Activated CD8-positive, alpha-beta T cell treated with anti-CD3 and anti-CD28 coated beads for 36 hours (primary cell): Measurements from ENCODE around the gene KIF2A. TPM values are rescaled to one million over a fixed set of nuclear protein-coding genes. Genes with fewer than 3 reads are reported as not detected.
A peak's percentile ranks its signal among the peaks of the same experiment; 100 is the strongest.

Experiments used
- ATAC-seq: fragments of 200-7000 bp; cut with Tn5 transposase; one replicate; pipeline ENCODE4 v1.10.0; 2021; ENCODE audit warnings: mild to moderate bottlenecking, moderate library complexity
- CTCF ChIA-PET: fragments of 350-600 bp; sonication (Branson Sonifier 250); formaldehyde crosslinking; loops from one replicate; lab custom pipeline; 2021; ENCODE audit warnings: antibody characterized with exemption; lab: Charles Lee
- POLR2A ChIA-PET: fragments of 350-600 bp; sonication (Branson Sonifier 250); formaldehyde crosslinking; loops from one replicate; lab custom pipeline; 2021; ENCODE audit warnings: antibody characterized with exemption; lab: Charles Lee
- DNase-seq: peaks from one replicate; pipeline ENCODE4 v3.0.0-alpha.2; 2020
- H3K27ac Mint-ChIP-seq: one replicate; pipeline ENCODE4 v1.8.0; 2021; ENCODE audit warnings: mild to moderate bottlenecking, mixed read lengths
- H3K27me3 Mint-ChIP-seq: one replicate; pipeline ENCODE4 v1.8.0; 2021; ENCODE audit warnings: mixed read lengths
- H3K36me3 Mint-ChIP-seq: one replicate; pipeline ENCODE4 v1.8.0; 2021; ENCODE audit warnings: low read depth, mixed read lengths
- H3K4me1 Mint-ChIP-seq: one replicate; pipeline ENCODE4 v1.8.0; 2021; ENCODE audit warnings: low read depth, mixed read lengths
- H3K4me3 Mint-ChIP-seq: one replicate; pipeline ENCODE4 v1.8.0; 2021; ENCODE audit warnings: mild to moderate bottlenecking, moderate library complexity, mixed read lengths
- H3K9me3 Mint-ChIP-seq: one replicate; pipeline ENCODE4 v1.8.0; 2021; ENCODE audit warnings: mixed read lengths
- CTCF ChIP-seq: fragments of 200-600 bp; IDR thresholded peaks from one replicate; pipeline ENCODE4 v1.8.0; 2022; ENCODE audit warnings: antibody characterized with exemption, mild to moderate bottlenecking
- intact Hi-C: fragments of 100-400 bp; cut with micrococcal nuclease; formaldehyde crosslinking; loops from one replicate; pipeline ENCODE4 v1.10.0; 2022
- total RNA-seq, 2 experiments: library from RNA; stranded (reverse); gene quantifications; one replicate each; pipeline ENCODE4 v1.2.3, GENCODE V29; 2021

Gene KIF2A
- total RNA-seq, 2 experiments from 2014 or later, result 251 to 257 TPM

GRCh38 chr5:62260513-62260912, 45.5 kb upstream of the KIF2A start:
- TF ChIP-seq CTCF, result no peak
- DNase-seq, result no peak
- Mint-ChIP-seq H3K27me3 (no peaks in the 10 kb centered on the region), H3K4me3 (no peak overlapping the region), H3K36me3 (peaks cover 12% of the 10 kb centered on the region), H3K9me3 (peaks cover 1% of the 10 kb centered on the region), H3K4me1 (peaks cover 51% of the 10 kb centered on the region), H3K27ac (peak overlapping the region; percentile 75)
- intact Hi-C loops, result no loop called here
- ChIA-PET CTCF (interaction anchor here (1.0 to 1.8 kb wide), 3 partner anchors 20 to 93 kb away, joined by 3 to 5 read pairs (median 4); no protein-coding TSS in a partner anchor), POLR2A (interaction anchor here (1.1 kb wide), 1 partner anchor 24 kb away, joined by 3 read pairs; no protein-coding TSS in a partner anchor)
- ATAC-seq, result no peak

GRCh38 chr5:62263401-62263800, 42.6 kb upstream of the KIF2A start:
- Mint-ChIP-seq H3K27ac (no peak overlapping the region), H3K27me3 (no peaks in the 10 kb centered on the region), H3K9me3 (peaks cover 1% of the 10 kb centered on the region), H3K4me1 (peaks cover 39% of the 10 kb centered on the region), H3K4me3 (no peak overlapping the region), H3K36me3 (peaks cover 8% of the 10 kb centered on the region)
- no peak for TF ChIP-seq CTCF
- ChIA-PET POLR2A (interaction anchor here (0.6 to 1.4 kb wide), 3 partner anchors 12 to 832 kb away, joined by 3 to 6 read pairs (median 4); partner anchors contain the start of gene KIF2A), CTCF (interaction anchor here (0.8 to 1.9 kb wide), 3 partner anchors 18 to 39 kb away, joined by 3 to 6 read pairs (median 3); no protein-coding TSS in a partner anchor)
- ATAC-seq, result no peak
- intact Hi-C loops, result no loop called here
- no peak for DNase-seq

- Mint-ChIP-seq H3K4me1 (peaks cover 28% of the 10 kb centered on the region), H3K4me3 (no peak overlapping the region), H3K27me3 (no peaks in the 10 kb centered on the region), H3K9me3 (no peaks in the 10 kb centered on the region), H3K27ac (no peak overlapping the region), H3K36me3 (no peaks in the 10 kb centered on the region)
- no peak for TF ChIP-seq CTCF
- ATAC-seq (no peak), DNase-seq (no peak)
- ChIA-PET POLR2A (interaction anchor here (1.0 kb wide), 1 partner anchor 19 kb away, joined by 4 read pairs; no protein-coding TSS in a partner anchor), CTCF (interaction anchor here (1.1 kb wide), 1 partner anchor 41 kb away, joined by 3 read pairs; no protein-coding TSS in a partner anchor)
- intact Hi-C loops, result no loop called here
These were observed 40.3 kb upstream of the KIF2A start for GRCh38 chr5:62265648-62266112.

- H3K27me3 Mint-ChIP-seq, result no peaks in the 10 kb centered on the region
- no peak for TF ChIP-seq CTCF
- ATAC-seq, result no peak
- H3K9me3 Mint-ChIP-seq, result no peaks in the 10 kb centered on the region
- POLR2A ChIA-PET, result interaction anchor here (1.0 kb wide), 2 partner anchors 18 to 61 kb away, joined by 3 to 4 read pairs; no protein-coding TSS in a partner anchor
- no peak for DNase-seq
- no peaks in the 10 kb centered on the region for H3K36me3 Mint-ChIP-seq
- CTCF ChIA-PET, result no interaction called here
- H3K4me1 Mint-ChIP-seq, result peaks cover 24% of the 10 kb centered on the region
- intact Hi-C loops, result no loop called here
- no peak overlapping the region for H3K27ac Mint-ChIP-seq
- no peak overlapping the region for H3K4me3 Mint-ChIP-seq
These were observed 39.4 kb upstream of the KIF2A start for GRCh38 chr5:62266573-62266972.

- TF ChIP-seq CTCF, result no peak
- Mint-ChIP-seq H3K9me3 (no peaks in the 10 kb centered on the region), H3K27me3 (no peaks in the 10 kb centered on the region), H3K36me3 (no peaks in the 10 kb centered on the region), H3K27ac (peak overlapping the region; percentile 79), H3K4me1 (peaks cover 31% of the 10 kb centered on the region), H3K4me3 (no peak overlapping the region)
- intact Hi-C loops, result no loop called here
- ATAC-seq (peak; percentile 61), DNase-seq (no peak)
- ChIA-PET POLR2A (interaction anchor here (0.8 to 2.5 kb wide), 3 partner anchors 12 to 29 kb away, joined by 3 to 7 read pairs (median 4); no protein-coding TSS in a partner anchor), CTCF (interaction anchor here (0.9 to 1.9 kb wide), 4 partner anchors 8 to 84 kb away, joined by 3 to 6 read pairs (median 4); no protein-coding TSS in a partner anchor)
These were observed 37.8 kb upstream of the KIF2A start for GRCh38 chr5:62268234-62268633.
